IPS DF 4.7 (cell line): ENCODE data around the gene TENM3.
"Not testable (repeated sequence)": the region's sequence is repeated elsewhere in the genome, so short reads cannot be mapped to it uniquely, and the experiment has no call there.

ENCODE experiments used
- DNase-seq: peaks from one replicate; pipeline ENCODE4 v3.0.0-alpha.2; 2013; ENCODE audit warnings: low spot score; ENCODE audit errors: extremely low read depth

TENM3 gene

GRCh38 chr4:182227611-182228010 lies 15.6 kb upstream of the TENM3 start:
- no peak for DNase-seq

- no peak for DNase-seq
These were observed 14.1 kb upstream of the TENM3 start for GRCh38 chr4:182228991-182229577.

GRCh38 chr4:182230256-182230655 lies 12.9 kb upstream of the TENM3 start:
- DNase-seq = no peak

- DNase-seq = no peak
These were observed 12.1 kb upstream of the TENM3 start for GRCh38 chr4:182231080-182231479.

GRCh38 chr4:182231496-182231895 lies 11.7 kb upstream of the TENM3 start:
- DNase-seq = no peak

GRCh38 chr4:182233310-182234090 lies 9.7 kb upstream of the TENM3 start:
- no peak for DNase-seq

GRCh38 chr4:182235021-182235795 lies 8.0 kb upstream of the TENM3 start:
- no peak for DNase-seq

GRCh38 chr4:182236186-182236585 lies 7.0 kb upstream of the TENM3 start:
- no peak for DNase-seq

GRCh38 chr4:182237010-182237409 lies 6.2 kb upstream of the TENM3 start:
- DNase-seq = not testable (repeated sequence)

GRCh38 chr4:182238355-182238931 lies 4.8 kb upstream of the TENM3 start:
- no peak for DNase-seq

- DNase-seq = no peak
These were observed 2.8 kb upstream of the TENM3 start for GRCh38 chr4:182240161-182241130.

GRCh38 chr4:182242260-182242659 lies 942 bp upstream of the TENM3 start:
- not testable (repeated sequence) for DNase-seq

GRCh38 chr4:182242787-182243186 lies 415 bp upstream of the TENM3 start:
- DNase-seq = no peak

GRCh38 chr4:182245041-182245440 lies 1.8 kb downstream of the TENM3 start:
- no peak for DNase-seq

GRCh38 chr4:182245541-182246215 lies 2.5 kb downstream of the TENM3 start:
- DNase-seq = no peak

GRCh38 chr4:182246401-182247205 lies 3.4 kb downstream of the TENM3 start:
- DNase-seq = no peak

GRCh38 chr4:182248295-182248694 lies 5.1 kb downstream of the TENM3 start:
- DNase-seq = no peak

- no peak for DNase-seq
These were observed 7.2 kb downstream of the TENM3 start for GRCh38 chr4:182250446-182250845.

GRCh38 chr4:182251116-182251515 lies 7.9 kb downstream of the TENM3 start:
- no peak for DNase-seq
